IMR-90 (cell line): Measurements from ENCODE around the gene TACR2. TPM values are rescaled to one million over a fixed set of nuclear protein-coding genes. Genes with fewer than 3 reads are reported as not detected.

ENCODE experiments used
- ATAC-seq: fragments of 200-7000 bp; cut with Tn5 transposase; 2 replicates; pipeline ENCODE4 v1.9.1; 2020; ENCODE audit warnings: low read depth, mild to moderate bottlenecking, moderate library complexity
- BruUV-seq: library from RNA; stranded (reverse); fragments of 400-500 nt; replicated peaks from 2 replicates; lab custom pipeline; 2021; lab: Mats Ljungman, UMichigan
- CTCF ChIA-PET: fragments of 300-600 bp; formaldehyde crosslinking; extraction: SDS; loops from one replicate; lab custom pipeline; 2021; ENCODE audit warnings: antibody characterized with exemption; lab: Yijun Ruan, JAX
- POLR2A ChIA-PET: fragments of 300-600 bp; sonication (Branson Sonifier 250); formaldehyde crosslinking; loops from one replicate; lab custom pipeline; 2022; ENCODE audit warnings: antibody characterized with exemption; ENCODE audit not compliant: unreplicated experiment; lab: Charles Lee
- DNase-seq: peaks from one replicate; pipeline ENCODE4 v3.0.0; 2013
- H2AFZ ChIP-seq: replicated peaks from 2 replicates; pipeline ENCODE3; 2013; ENCODE audit warnings: low read length, mild to moderate bottlenecking; ENCODE audit not compliant: poor library complexity
- H2AK5ac ChIP-seq: 2 replicates; pipeline ENCODE4 v1.6.1; 2013; ENCODE audit warnings: low read depth, low read length, inconsistent platforms
- H2AK9ac ChIP-seq: replicated peaks from 2 replicates; pipeline ENCODE3; 2013; ENCODE audit warnings: mild to moderate bottlenecking, low read depth, low read length, moderate library complexity; ENCODE audit not compliant: poor library complexity
- H2BK120ac ChIP-seq: 2 replicates; pipeline ENCODE4 v1.6.1; 2013; ENCODE audit warnings: low read depth, low read length, inconsistent platforms
- H2BK15ac ChIP-seq: 3 replicates; pipeline ENCODE4 v1.6.1; 2013; ENCODE audit warnings: low read depth, low read length, inconsistent platforms
- H2BK20ac ChIP-seq: 2 replicates; pipeline ENCODE4 v1.6.1; 2013; ENCODE audit warnings: low read depth, mild to moderate bottlenecking, inconsistent platforms, low read length, moderate library complexity
- H2BK5ac ChIP-seq: 2 replicates; pipeline ENCODE4 v1.6.1; 2013; ENCODE audit warnings: mild to moderate bottlenecking, low read depth, low read length, inconsistent platforms; ENCODE audit not compliant: poor library complexity, severe bottlenecking
- H3K14ac ChIP-seq: replicated peaks from 2 replicates; pipeline ENCODE4 v1.6.1; 2013; ENCODE audit warnings: low read depth, low read length, inconsistent platforms
- H3K18ac ChIP-seq: 2 replicates; pipeline ENCODE4 v1.6.1; 2013; ENCODE audit warnings: low read depth, low read length, control low read depth
- H3K23ac ChIP-seq: 2 replicates; pipeline ENCODE4 v1.6.1; 2013; ENCODE audit warnings: low read depth, low read length, inconsistent platforms
- H3K27ac ChIP-seq: 2 replicates; pipeline ENCODE4 v1.5.1; 2013; ENCODE audit warnings: mild to moderate bottlenecking, control low read depth, low read length; ENCODE audit not compliant: insufficient read depth
- H3K27me3 ChIP-seq: 2 replicates; pipeline ENCODE4 v1.6.1; 2013; ENCODE audit warnings: low read length; ENCODE audit not compliant: control insufficient read depth, insufficient read depth
- H3K36me3 ChIP-seq: 2 replicates; pipeline ENCODE4 v1.6.1; 2013; ENCODE audit warnings: low read length, mixed read lengths; ENCODE audit not compliant: control insufficient read depth, insufficient read depth
- H3K4ac ChIP-seq: 2 replicates; pipeline ENCODE4 v1.6.1; 2013; ENCODE audit warnings: low read depth, low read length, inconsistent platforms
- H3K4me1 ChIP-seq: 2 replicates; pipeline ENCODE4 v1.6.1; 2013; ENCODE audit warnings: low read length, mixed read lengths; ENCODE audit not compliant: control insufficient read depth, insufficient read depth
- H3K4me2 ChIP-seq: 2 replicates; pipeline ENCODE4 v1.6.1; 2013; ENCODE audit warnings: low read depth, mild to moderate bottlenecking, control low read depth, low read length, moderate library complexity
- H3K4me3 ChIP-seq: 2 replicates; pipeline ENCODE4 v1.5.1; 2013; ENCODE audit warnings: low read depth, mild to moderate bottlenecking, control low read depth, low read length, moderate library complexity; ENCODE audit not compliant: insufficient read depth
- H3K56ac ChIP-seq: 2 replicates; pipeline ENCODE4 v1.6.1; 2013; ENCODE audit warnings: low read length, inconsistent platforms; ENCODE audit not compliant: insufficient read depth; ENCODE audit errors: extremely low read depth
- H3K79me1 ChIP-seq, 2 experiments: 2 replicates each; pipeline ENCODE4 v1.6.1; 2013; ENCODE audit warnings: low read length in 2 of 2, inconsistent platforms in 1 of 2, low read depth in 1 of 2
- H3K9ac ChIP-seq: 2 replicates; pipeline ENCODE4 v1.6.1; 2013; ENCODE audit warnings: low read depth, low read length, control low read depth
- H3K9me1 ChIP-seq: 2 replicates; pipeline ENCODE4 v1.6.1; 2013; ENCODE audit warnings: low read length, inconsistent platforms; ENCODE audit not compliant: insufficient read depth
- H3K9me3 ChIP-seq: 2 replicates; pipeline ENCODE4 v1.6.1; 2013; ENCODE audit warnings: low read length; ENCODE audit not compliant: control insufficient read depth, insufficient read depth
- H4K20me1 ChIP-seq: 2 replicates; pipeline ENCODE4 v1.6.1; 2013; ENCODE audit warnings: low read length, inconsistent platforms; ENCODE audit not compliant: insufficient read depth
- H4K5ac ChIP-seq: 2 replicates; pipeline ENCODE4 v1.6.1; 2013; ENCODE audit warnings: mild to moderate bottlenecking, low read depth, low read length, control low read depth
- H4K8ac ChIP-seq, 2 experiments: 2 replicates each; pipeline ENCODE4 v1.6.1; 2013; ENCODE audit warnings: low read depth in 2 of 2, low read length in 2 of 2, control low read depth in 1 of 2, inconsistent platforms in 1 of 2
- H4K91ac ChIP-seq: 2 replicates; pipeline ENCODE4 v1.6.1; 2013; ENCODE audit warnings: low read depth, low read length, inconsistent platforms; ENCODE audit not compliant: insufficient read depth
- CEBPB ChIP-seq: IDR thresholded peaks from 2 replicates; pipeline ENCODE4 v1.6.1; 2012; ENCODE audit warnings: low read depth, low read length, improper control_type of control experiment
- ELK1 ChIP-seq: fragments of 150-350 bp; IDR thresholded peaks from 2 replicates; pipeline ENCODE4 v1.6.1; 2016; ENCODE audit warnings: low read depth, mild to moderate bottlenecking, low read length, moderate library complexity, borderline replicate concordance
- MAZ ChIP-seq: IDR thresholded peaks from 2 replicates; pipeline ENCODE4 v1.6.1; 2012; ENCODE audit warnings: low read depth, mild to moderate bottlenecking, low read length, improper control_type of control experiment, moderate library complexity, borderline replicate concordance
- RAD21 ChIP-seq: IDR thresholded peaks from 2 replicates; pipeline ENCODE4 v1.6.1; 2012; ENCODE audit warnings: low read length, improper control_type of control experiment
- RCOR1 ChIP-seq: IDR thresholded peaks from 2 replicates; pipeline ENCODE4 v1.6.1; 2012; ENCODE audit warnings: mild to moderate bottlenecking, low read length, improper control_type of control experiment; ENCODE audit not compliant: insufficient replicate concordance
- WGBS, 2 experiments: methylation state at CpG; one replicate each; pipeline versions ENCODE4 v1.1.5 to v1.1.7; 2013; ENCODE audit warnings: missing lambda C conversion rate in 2 of 2; ENCODE audit not compliant: insufficient read length in 1 of 2; ENCODE audit errors: extremely low coverage in 2 of 2; 5-methylcytosine and 5-hydroxymethylcytosine counted together
- dilution Hi-C: fragments of 300-500 bp; cut with HindIII; formaldehyde crosslinking; loops from one replicate; pipeline ENCODE4 v1.14.3; 2018; ENCODE audit warnings: low sequenced_read_pairs; ENCODE audit not compliant: unreplicated experiment
- in situ Hi-C: fragments of 300-500 bp; cut with MboI; formaldehyde crosslinking; loops from 3 replicates; pipeline ENCODE4 v1.14.3; 2019; ENCODE audit warnings: low sequenced_read_pairs, inconsistent platforms, mixed read lengths
- intact Hi-C: fragments of 100-400 bp; cut with micrococcal nuclease; formaldehyde crosslinking; loops from 2 replicates; pipeline ENCODE4 v1.10.0; 2022
- polyA plus RNA-seq, 3 experiments: library from polyadenylated mRNA; depleted of rRNA; stranded (reverse); fragments of >200 nt; gene quantifications; 2 replicates each; pipeline ENCODE4 v1.2.3, GENCODE V29; 2012; ENCODE audit warnings: low replicate concordance in 1 of 3
- total RNA-seq: library from RNA; depleted of rRNA; stranded (reverse); fragments of >200 nt; gene quantifications from 2 replicates; pipeline ENCODE4 v1.2.3, GENCODE V29; 2012

The TACR2 gene
- total and polyA plus RNA-seq, 2 of the 4 experiments (the other 2 are of a cell fraction), result not detected

GRCh38 chr10:69375307-69376151 is 41.2 kb downstream of the TACR2 start:
- DNase-seq (no peak), ATAC-seq (peak; percentile 67; the same call in 1 of the 2 replicates)
- Histone ChIP-seq H2AK5ac (no peak overlapping the region), H3K9me1 (0 out of 2 replicates have a peak, but pooled peaks cover 5% of the 10 kb centered on the region), H2AK9ac (no peak overlapping the region), H3K4ac (no peak overlapping the region), H4K20me1 (no peaks in the 10 kb centered on the region), H2BK20ac (no peak overlapping the region), H4K91ac (no peak overlapping the region), H3K27ac (no peak overlapping the region), H2BK120ac (no peak overlapping the region), H2BK5ac (no peak overlapping the region), H3K18ac (no peak overlapping the region), H2AFZ (peak overlapping the region; percentile 36), H3K79me1 (peaks cover 7 to 30% of the 10 kb centered on the region in 2 experiments), H3K9me3 (no peaks in the 10 kb centered on the region), H3K23ac (no peak overlapping the region), H3K9ac (no peak overlapping the region), H3K36me3 (peaks cover 38% of the 10 kb centered on the region), H3K4me1 (peaks cover 5% of the 10 kb centered on the region; the same call in 1 of the 2 replicates), H3K14ac (no peak overlapping the region), H2BK15ac (no peak overlapping the region), H3K56ac (no peak overlapping the region), H3K4me2 (no peak overlapping the region), H4K5ac (no peak overlapping the region), H3K4me3 (no peak overlapping the region), H3K27me3 (no peaks in the 10 kb centered on the region), H4K8ac (no peak overlapping the region)
- BruUV-seq, result no TSS peak
- in situ Hi-C loops (no loop called here), intact Hi-C loops (no loop called here), dilution Hi-C loops (no loop called here)
- ChIA-PET CTCF (no interaction called here), POLR2A (no interaction called here)
- WGBS, 2 experiments, result 60% methylated on average over 4 of the region's 19 CpGs; no CpG with 5 or more reads in 1 of the 2 experiments
- TF ChIP-seq ELK1 (no peak), RCOR1 (no peak), RAD21 (no peak), CEBPB (no peak), MAZ (no peak)
